DND-41 (cell line): ENCODE data around the gene KCNG2.
A peak's percentile ranks its signal among the peaks of the same experiment; 100 is the strongest.

ENCODE experiments used
- ATAC-seq: fragments of 200-7000 bp; cut with Tn5 transposase; 3 replicates; pipeline ENCODE4 v1.9.1; 2021; ENCODE audit warnings: low read depth; ENCODE audit not compliant: insufficient read depth
- DNase-seq: peaks from one replicate; pipeline ENCODE4 v3.0.0-alpha.2; 2020
- H2AFZ ChIP-seq: 2 replicates; pipeline ENCODE4 v1.6.0; 2012; ENCODE audit warnings: low read depth, low read length
- H3K27ac ChIP-seq: 2 replicates; pipeline ENCODE4 v1.5.1; 2012; ENCODE audit warnings: low read length, inconsistent platforms
- H3K27me3 ChIP-seq: fragments of 200-600 bp; sonication (generic); 2 replicates; pipeline ENCODE4 v1.6.0; 2012; ENCODE audit warnings: low read length, mild to moderate bottlenecking, inconsistent platforms; ENCODE audit not compliant: insufficient read depth, poor library complexity
- H3K36me3 ChIP-seq: 2 replicates; pipeline ENCODE4 v1.5.1; 2012; ENCODE audit warnings: low read length, inconsistent platforms; ENCODE audit not compliant: insufficient read depth
- H3K4me1 ChIP-seq: 2 replicates; pipeline ENCODE4 v1.5.1; 2012; ENCODE audit warnings: mild to moderate bottlenecking, low read length; ENCODE audit not compliant: insufficient read depth
- H3K4me2 ChIP-seq: 2 replicates; pipeline ENCODE4 v1.6.0; 2012; ENCODE audit warnings: mild to moderate bottlenecking, moderate library complexity, low read length, inconsistent platforms; ENCODE audit not compliant: insufficient read depth
- H3K4me3 ChIP-seq, 2 experiments: fragments of 200-600 bp in 1 of 2; shearing (Covaris generic) in 1 of 2; 2 replicates each; pipeline ENCODE4 v1.5.1; 2012 to 2016; ENCODE audit warnings: inconsistent platforms in 2 of 2, low read length in 2 of 2, mild to moderate bottlenecking in 2 of 2, low read depth in 1 of 2, moderate library complexity in 1 of 2
- H3K79me2 ChIP-seq: 2 replicates; pipeline ENCODE4 v1.6.0; 2012; ENCODE audit warnings: low read length, inconsistent platforms; ENCODE audit not compliant: insufficient read depth
- H3K9ac ChIP-seq: 2 replicates; pipeline ENCODE4 v1.6.0; 2012; ENCODE audit warnings: low read depth, mild to moderate bottlenecking, inconsistent platforms, low read length, moderate library complexity
- H3K9me3 ChIP-seq: 2 replicates; pipeline ENCODE4 v1.5.1; 2012; ENCODE audit warnings: low read length, moderate library complexity, mild to moderate bottlenecking, inconsistent platforms; ENCODE audit not compliant: insufficient read depth, severe bottlenecking
- H4K20me1 ChIP-seq: 2 replicates; pipeline ENCODE4 v1.6.0; 2012; ENCODE audit warnings: low read length; ENCODE audit not compliant: insufficient read depth
- EZH2 ChIP-seq: IDR thresholded peaks from 3 replicates; pipeline ENCODE4 v1.6.1; 2012; ENCODE audit warnings: borderline replicate concordance, low read depth, mild to moderate bottlenecking, moderate library complexity, low read length, inconsistent platforms; ENCODE audit not compliant: severe bottlenecking
- TF ChIP-seq, protein P1 (sequence below): IDR thresholded peaks from 2 replicates; pipeline ENCODE4 v1.5.1; 2012; ENCODE audit warnings: borderline replicate concordance, low read length, moderate library complexity, mild to moderate bottlenecking; ENCODE audit not compliant: poor library complexity, severe bottlenecking; ENCODE audit errors: extremely low read depth

The KCNG2 gene

DNA sequence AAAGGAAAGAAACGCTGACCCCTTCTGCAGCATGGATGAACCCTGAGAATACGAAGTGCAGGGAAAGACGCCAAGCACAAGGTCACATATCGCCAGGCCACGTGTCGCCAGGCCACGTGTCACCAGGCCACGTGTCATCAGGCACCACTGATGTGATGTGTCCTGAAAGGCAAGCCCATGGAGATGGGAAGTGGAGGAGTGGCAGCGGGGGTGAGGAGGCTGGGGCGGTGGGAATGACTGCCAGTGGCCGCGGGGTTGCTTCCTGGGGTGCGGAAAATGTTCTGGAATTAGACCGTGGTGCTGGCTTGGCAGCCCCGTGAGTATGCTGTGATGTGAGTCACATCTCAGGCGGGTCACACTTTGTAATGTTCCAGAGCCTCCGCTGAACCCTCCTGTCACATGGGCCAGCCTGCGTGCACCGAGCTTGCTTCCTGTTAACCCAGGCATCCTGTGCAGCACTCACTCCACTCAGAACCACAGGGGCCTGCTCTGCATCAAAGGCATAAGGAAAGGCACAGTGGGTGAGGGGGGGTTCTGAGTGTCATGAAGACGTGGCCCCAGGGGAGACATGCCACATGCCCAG, 114.8 kb downstream of the KCNG2 start:
- Histone ChIP-seq H3K27ac (no peak overlapping the region), H3K9ac (no peak overlapping the region), H3K4me2 (no peak overlapping the region), H3K4me1 (no peaks in the 10 kb centered on the region), H3K9me3 (peaks cover 2% of the 10 kb centered on the region), H3K36me3 (peaks cover 56% of the 10 kb centered on the region), H3K79me2 (peaks cover 16% of the 10 kb centered on the region), H2AFZ (no peak overlapping the region), H3K4me3 (no peak overlapping the region), H3K27me3 (no peaks in the 10 kb centered on the region), H4K20me1 (peaks cover 30% of the 10 kb centered on the region)
- peak; percentile 57; the same call in 2 of the 3 replicates for ATAC-seq
- DNase-seq: no peak
- TF ChIP-seq, protein P1, sequence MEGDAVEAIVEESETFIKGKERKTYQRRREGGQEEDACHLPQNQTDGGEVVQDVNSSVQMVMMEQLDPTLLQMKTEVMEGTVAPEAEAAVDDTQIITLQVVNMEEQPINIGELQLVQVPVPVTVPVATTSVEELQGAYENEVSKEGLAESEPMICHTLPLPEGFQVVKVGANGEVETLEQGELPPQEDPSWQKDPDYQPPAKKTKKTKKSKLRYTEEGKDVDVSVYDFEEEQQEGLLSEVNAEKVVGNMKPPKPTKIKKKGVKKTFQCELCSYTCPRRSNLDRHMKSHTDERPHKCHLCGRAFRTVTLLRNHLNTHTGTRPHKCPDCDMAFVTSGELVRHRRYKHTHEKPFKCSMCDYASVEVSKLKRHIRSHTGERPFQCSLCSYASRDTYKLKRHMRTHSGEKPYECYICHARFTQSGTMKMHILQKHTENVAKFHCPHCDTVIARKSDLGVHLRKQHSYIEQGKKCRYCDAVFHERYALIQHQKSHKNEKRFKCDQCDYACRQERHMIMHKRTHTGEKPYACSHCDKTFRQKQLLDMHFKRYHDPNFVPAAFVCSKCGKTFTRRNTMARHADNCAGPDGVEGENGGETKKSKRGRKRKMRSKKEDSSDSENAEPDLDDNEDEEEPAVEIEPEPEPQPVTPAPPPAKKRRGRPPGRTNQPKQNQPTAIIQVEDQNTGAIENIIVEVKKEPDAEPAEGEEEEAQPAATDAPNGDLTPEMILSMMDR: no peak
- no peak for TF ChIP-seq EZH2

DNA sequence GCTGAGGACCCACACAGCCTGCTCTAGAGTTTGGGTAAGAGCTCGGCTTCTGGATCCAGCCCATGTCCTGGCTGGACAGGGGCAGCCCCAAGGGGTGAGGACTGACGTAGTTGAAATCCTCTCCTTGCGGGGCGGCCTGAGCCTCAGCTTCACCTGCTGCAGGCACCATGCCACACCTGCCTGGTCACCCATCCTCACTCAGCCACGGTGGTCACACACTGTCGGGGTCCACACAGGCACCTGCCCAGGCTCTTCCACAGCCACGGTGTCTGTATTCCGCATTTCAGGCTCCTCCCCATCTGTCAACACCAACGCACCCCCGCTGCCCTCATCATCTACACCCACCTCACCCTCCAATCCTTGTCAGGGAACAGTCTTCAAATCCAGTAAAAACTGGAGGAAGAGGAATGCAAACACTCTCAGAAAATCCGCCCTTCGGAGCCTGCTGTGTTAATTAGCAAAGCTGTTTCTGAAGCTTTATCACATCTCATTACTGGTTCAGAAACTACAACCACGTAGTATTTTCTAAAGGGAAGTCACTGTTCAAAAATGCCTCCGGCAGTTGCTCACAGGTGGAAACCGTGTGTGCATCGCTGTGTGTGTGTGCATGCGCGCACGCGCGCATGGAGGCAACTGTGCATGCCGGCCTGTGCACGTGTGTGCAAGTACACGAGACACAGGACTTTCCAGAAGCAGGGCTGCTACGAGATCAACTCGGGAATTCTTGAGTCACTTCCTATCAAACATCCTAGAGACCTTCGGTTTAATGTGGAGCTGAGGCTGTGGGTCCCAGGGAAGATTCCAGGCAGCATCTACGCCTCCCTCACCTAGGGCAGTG, 115.5 kb downstream of the KCNG2 start:
- Histone ChIP-seq H3K9ac (no peak overlapping the region), H2AFZ (no peak overlapping the region), H3K79me2 (peaks cover 19% of the 10 kb centered on the region), H3K36me3 (peaks cover 63% of the 10 kb centered on the region), H3K4me2 (no peak overlapping the region), H3K27ac (no peak overlapping the region; the same call in 1 of the 2 replicates), H3K27me3 (no peaks in the 10 kb centered on the region), H4K20me1 (peaks cover 32% of the 10 kb centered on the region), H3K4me1 (no peaks in the 10 kb centered on the region), H3K4me3 (no peak overlapping the region), H3K9me3 (peaks cover 2% of the 10 kb centered on the region)
- ATAC-seq (no peak), DNase-seq (no peak)
- TF ChIP-seq EZH2: no peak
- TF ChIP-seq, protein P1: no peak

DNA sequence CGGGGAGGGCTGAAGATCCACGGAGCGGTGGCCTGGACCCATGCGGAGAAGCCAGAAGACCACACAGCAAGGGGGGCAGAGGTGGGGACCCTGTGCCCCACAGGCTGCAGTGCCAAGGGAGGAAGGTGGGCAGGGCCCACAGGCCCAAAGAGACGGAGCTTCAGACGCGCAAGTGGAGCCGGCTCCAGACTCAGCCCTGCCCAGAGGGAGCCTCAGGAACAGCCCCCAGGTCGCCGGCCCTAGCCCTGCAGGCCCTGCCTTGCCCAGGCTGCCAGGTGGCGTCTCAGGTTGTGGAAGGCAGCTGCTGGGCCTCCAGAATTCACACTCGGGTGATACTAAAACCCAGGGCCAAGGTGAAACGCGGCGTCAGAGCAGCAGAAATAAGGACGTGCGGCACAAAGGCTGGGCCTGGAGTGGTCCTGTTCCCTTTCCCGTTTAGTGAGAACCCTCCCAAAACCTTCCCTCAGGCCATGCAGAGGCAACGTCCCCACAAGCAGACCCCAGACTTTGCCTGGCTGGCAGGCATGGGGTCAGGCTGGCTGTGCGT, 116.9 kb downstream of the KCNG2 start:
- DNase-seq (no peak), ATAC-seq (no peak)
- peaks cover 67% of the 10 kb centered on the region for H3K36me3 ChIP-seq
- H4K20me1 ChIP-seq: peaks cover 32% of the 10 kb centered on the region
- H2AFZ ChIP-seq: no peak overlapping the region
- no peaks in the 10 kb centered on the region for H3K4me1 ChIP-seq
- no peak overlapping the region for H3K27ac ChIP-seq
- H3K79me2 ChIP-seq: peaks cover 19% of the 10 kb centered on the region
- no peaks in the 10 kb centered on the region for H3K27me3 ChIP-seq
- no peak overlapping the region for H3K9ac ChIP-seq
- TF ChIP-seq EZH2: no peak
- H3K9me3 ChIP-seq: peaks cover 2% of the 10 kb centered on the region
- no peak overlapping the region for H3K4me3 ChIP-seq
- H3K4me2 ChIP-seq: no peak overlapping the region
